ENCODE results near the gene LENEP. TPM values are rescaled to one million over a fixed set of nuclear protein-coding genes. Genes with fewer than 3 reads are reported as not detected.

The LENEP gene
- total and polyA plus RNA-seq, 2 of the 8 experiments (the other 6 are each of a cell fraction or from before 2014, with no cell fraction given) = 1.3 TPM; not detected in 1

- peaks cover 0 to 15% of the 10 kb centered on the region in 2 experiments for H4K20me1 ChIP-seq (replicated peaks in 1 of 2; ENCODE audit: control insufficient read depth in 1 of 2, insufficient read depth in 2 of 2, low read length in 2 of 2)
- CTCF ChIA-PET (ENCODE audit: partially characterized antibody) = interaction anchor here (0.6 to 18.6 kb wide), 5 partner anchors 12 to 1262 kb away, joined by 3 to 354 read pairs (median 3); partner anchors contain the start of genes ADAM15, LENEP and ZBTB7B
- 76% methylated on average over 7 of the region's 11 CpGs; no CpG with 5 or more reads in 1 of the 2 experiments for WGBS, 2 experiments (ENCODE audit: extremely low coverage in 1 of 2, insufficient coverage in 1 of 2, insufficient read length in 1 of 2, insufficient replicate concordance in 2 of 2, low coverage in 1 of 2, low lambda C conversion rate in 2 of 2, missing lambda C conversion rate in 1 of 2)
These were observed 17.0 kb downstream of the LENEP start for GRCh38 chr1:155010211-155010918.

More at GRCh38 chr1:155010211-155010918, 17.0 kb downstream of the LENEP start:
- H2BK12ac ChIP-seq (ENCODE audit: low read depth, low read length) = 0 out of 2 replicates have a peak overlapping the region, but pooled peaks have one; percentile 33
- H3K9me3 ChIP-seq (ENCODE audit: insufficient read depth in 2 of 2, low read depth in 1 of 2, low read length in 1 of 2) = no peaks in the 10 kb centered on the region
- TF ChIP-seq SP1 (IDR thresholded peaks at IDR 0.05; ENCODE audit: low read depth, low read length) = no peak
- POLR2A ChIA-PET (ENCODE audit: partially characterized antibody) = interaction anchor here (0.7 to 14.8 kb wide), 5 partner anchors 5 to 399 kb away, joined by 3 to 128 read pairs (median 29); partner anchors contain the start of genes CKS1B, FLAD1, LENEP and SHC1
- no peak overlapping the region for H3K18ac ChIP-seq (ENCODE audit: extremely low read depth, low read length)
- H3K27ac ChIP-seq (ENCODE audit: low read depth, low read length) = 0 out of 2 replicates have a peak overlapping the region, but pooled peaks have one; percentile 30
- H3K4me2 ChIP-seq (ENCODE audit: insufficient read depth in 1 of 2, low read depth in 2 of 2, low read length in 2 of 2) = no peak overlapping the region
- no peak overlapping the region for H3K14ac ChIP-seq (ENCODE audit: insufficient read length)
- H3K79me2 ChIP-seq (ENCODE audit: control insufficient read depth in 1 of 2, insufficient read depth in 2 of 2, low read length in 2 of 2) = peaks cover 0 to 45% of the 10 kb centered on the region in 2 experiments; a peak in 3 of 4 replicates
- no peak overlapping the region for H2BK120ac ChIP-seq (replicated peaks; ENCODE audit: low read depth, low read length)
- peaks cover 8 to 52% (median 34%) of the 10 kb centered on the region in 4 experiments for H3K4me1 ChIP-seq (replicated peaks in 1 of 4; ENCODE audit: control insufficient read depth in 3 of 4, insufficient read depth in 4 of 4, low read length in 3 of 4)
- no peak overlapping the region for H4K8ac ChIP-seq (ENCODE audit: extremely low read depth, insufficient read depth, low read length)
- H3K36me3 ChIP-seq (ENCODE audit: control insufficient read depth in 2 of 4, insufficient read depth in 4 of 4, low read length in 3 of 4) = peaks cover 0 to 13% (median 8%) of the 10 kb centered on the region in 4 experiments; a peak in 5 of 8 replicates
- H3K4ac ChIP-seq (replicated peaks; ENCODE audit: insufficient read length, low read depth, low read length) = no peak overlapping the region
- H2AK5ac ChIP-seq (ENCODE audit: low read depth, low read length) = no peak overlapping the region; the same call in 1 of the 2 replicates
- DNase-seq (ENCODE audit: low read depth in 1 of 2, low spot score in 2 of 2) = no peak
- H3K27me3 ChIP-seq (replicated peaks in 1 of 4; ENCODE audit: control insufficient read depth in 3 of 4, extremely low read depth in 1 of 4, insufficient read depth in 3 of 4, low read length in 3 of 4) = no peaks in the 10 kb centered on the region
- H3K23me2 ChIP-seq (ENCODE audit: low read depth, low read length) = no peaks in the 10 kb centered on the region; the same call in 1 of the 2 replicates
- H4K91ac ChIP-seq (replicated peaks; ENCODE audit: insufficient read length, low read length) = no peak overlapping the region
- no peak overlapping the region for H2BK15ac ChIP-seq (ENCODE audit: low read length)
- H3K4me3 ChIP-seq (ENCODE audit: extremely low read depth in 1 of 4, insufficient read depth in 2 of 4, low read depth in 3 of 4, low read length in 4 of 4) = no peak overlapping the region
- H4K5ac ChIP-seq (ENCODE audit: insufficient read length, low read depth, low read length) = no peak overlapping the region
- H3K56ac ChIP-seq (replicated peaks; ENCODE audit: insufficient read length, low read depth, low read length) = no peak overlapping the region
- no peak overlapping the region for H3K9ac ChIP-seq (replicated peaks in 1 of 4; ENCODE audit: extremely low read depth in 1 of 4, low read depth in 3 of 4, low read length in 3 of 4)
- no peak overlapping the region for H2BK20ac ChIP-seq (ENCODE audit: low read length)
- H2AFZ ChIP-seq (ENCODE audit: low read length) = no peak overlapping the region
- no peak overlapping the region for H3K23ac ChIP-seq (ENCODE audit: insufficient read length)
- no peak for FAIRE-seq
- peaks cover 20% of the 10 kb centered on the region for H3K79me1 ChIP-seq (ENCODE audit: low read depth, low read length)
- no peak overlapping the region for H2BK5ac ChIP-seq (ENCODE audit: low read depth, low read length)
